Measurements from ENCODE around the gene MAPK11.

MAPK11 gene

GRCh38 chr22:50260801-50261614 lies 9.2 kb downstream of the MAPK11 start:
- no peak for DNase-seq (ENCODE audit: low spot score)

- DNase-seq (ENCODE audit: low spot score): no peak
These were observed 9.8 kb downstream of the MAPK11 start for GRCh38 chr22:50260434-50260800.

GRCh38 chr22:50259302-50259701 lies 10.9 kb downstream of the MAPK11 start:
- DNase-seq (ENCODE audit: low spot score): no peak

- no peak for DNase-seq (ENCODE audit: low spot score)
These were observed 11.6 kb downstream of the MAPK11 start for GRCh38 chr22:50258361-50259292.

- DNase-seq (ENCODE audit: low spot score): no peak
These were observed 12.5 kb downstream of the MAPK11 start for GRCh38 chr22:50257451-50258360.

- no peak for DNase-seq (ENCODE audit: low spot score)
These were observed 13.1 kb downstream of the MAPK11 start for GRCh38 chr22:50257041-50257440.

- no peak for DNase-seq (ENCODE audit: low spot score)
These were observed 13.8 kb downstream of the MAPK11 start for GRCh38 chr22:50256258-50256862.

- DNase-seq (ENCODE audit: low spot score): no peak
These were observed 14.6 kb downstream of the MAPK11 start for GRCh38 chr22:50255607-50256006.

GRCh38 chr22:50255099-50255498 lies 15.1 kb downstream of the MAPK11 start:
- no peak for DNase-seq (ENCODE audit: low spot score)

GRCh38 chr22:50253941-50254340 lies 16.2 kb downstream of the MAPK11 start:
- no peak for DNase-seq (ENCODE audit: low spot score)

GRCh38 chr22:50253046-50253915 lies 16.9 kb downstream of the MAPK11 start:
- no peak for DNase-seq (ENCODE audit: low spot score)

GRCh38 chr22:50252082-50253045 lies 17.8 kb downstream of the MAPK11 start:
- peak; percentile 36 for DNase-seq (ENCODE audit: low spot score)

GRCh38 chr22:50251477-50252081 lies 18.6 kb downstream of the MAPK11 start:
- no peak for DNase-seq (ENCODE audit: low spot score)

- peak; percentile 70 for DNase-seq (ENCODE audit: low spot score)
These were observed 19.4 kb downstream of the MAPK11 start, which contains the start of gene HDAC10 for GRCh38 chr22:50250555-50251476. TSS of gene HDAC10 (minus strand) at chr22:50251265. CDS start at chr22:50251032, 233 bp downstream.

GRCh38 chr22:50250249-50250554 lies 20.0 kb downstream of the MAPK11 start:
- DNase-seq (ENCODE audit: low spot score): no peak

GRCh38 chr22:50249341-50250248 lies 20.6 kb downstream of the MAPK11 start:
- DNase-seq (ENCODE audit: low spot score): no peak

Measured in hematopoietic multipotent progenitor cell treated with erythropoietin and hydrocortisone succinate and interleukin-3 and kit ligand, for 15 days (in vitro differentiated cells).